ENCODE results near the gene PLAU.
"Not testable (repeated sequence)": the region's sequence is repeated elsewhere in the genome, so short reads cannot be mapped to it uniquely, and the experiment has no call there.

The PLAU gene

DNA sequence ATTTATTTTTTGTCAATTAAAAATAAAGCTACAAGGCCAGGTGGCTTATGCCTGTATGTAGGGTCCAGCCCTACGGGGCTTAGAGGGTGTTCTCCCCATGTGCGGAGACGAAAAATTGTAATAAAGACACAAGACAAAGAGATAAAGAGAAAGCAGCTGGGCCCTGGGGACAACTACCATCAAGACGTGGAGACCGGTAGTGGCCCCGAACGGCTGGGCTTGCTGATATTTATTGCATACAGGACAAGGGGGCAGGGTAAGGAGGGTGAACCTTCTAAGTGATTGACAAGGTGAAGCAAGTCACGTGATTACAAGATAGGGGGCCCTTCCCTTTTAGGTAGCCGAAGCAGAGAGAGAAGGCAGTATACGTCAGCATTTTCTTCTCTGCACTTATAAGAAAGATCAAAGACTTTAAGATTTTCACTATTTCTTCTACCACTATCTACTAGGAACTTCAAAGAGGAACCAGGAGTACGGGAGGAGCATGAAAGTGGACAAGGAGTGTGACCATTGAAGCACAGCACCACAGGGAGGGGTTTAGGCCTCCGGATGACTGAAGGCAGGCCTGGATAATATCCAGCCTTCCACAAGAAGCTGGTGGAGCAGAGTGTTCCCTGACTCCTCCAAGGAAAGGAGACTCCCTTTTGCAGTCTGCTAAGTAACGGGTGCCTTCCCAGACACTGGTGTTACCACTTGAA is 19.8 kb downstream of the PLAU start:
- H3K4me1 ChIP-seq; in situ Hi-C loops (cut with MboI; ENCODE audit: low sequenced_read_pairs); H3K36me3 ChIP-seq (replicated peaks); DNase-seq (ENCODE audit: low spot score in 2 of 2); H3K9me3 ChIP-seq; H3K27me3 ChIP-seq (ENCODE audit: low read depth); H3K4me3 ChIP-seq: not testable (repeated sequence)

DNA sequence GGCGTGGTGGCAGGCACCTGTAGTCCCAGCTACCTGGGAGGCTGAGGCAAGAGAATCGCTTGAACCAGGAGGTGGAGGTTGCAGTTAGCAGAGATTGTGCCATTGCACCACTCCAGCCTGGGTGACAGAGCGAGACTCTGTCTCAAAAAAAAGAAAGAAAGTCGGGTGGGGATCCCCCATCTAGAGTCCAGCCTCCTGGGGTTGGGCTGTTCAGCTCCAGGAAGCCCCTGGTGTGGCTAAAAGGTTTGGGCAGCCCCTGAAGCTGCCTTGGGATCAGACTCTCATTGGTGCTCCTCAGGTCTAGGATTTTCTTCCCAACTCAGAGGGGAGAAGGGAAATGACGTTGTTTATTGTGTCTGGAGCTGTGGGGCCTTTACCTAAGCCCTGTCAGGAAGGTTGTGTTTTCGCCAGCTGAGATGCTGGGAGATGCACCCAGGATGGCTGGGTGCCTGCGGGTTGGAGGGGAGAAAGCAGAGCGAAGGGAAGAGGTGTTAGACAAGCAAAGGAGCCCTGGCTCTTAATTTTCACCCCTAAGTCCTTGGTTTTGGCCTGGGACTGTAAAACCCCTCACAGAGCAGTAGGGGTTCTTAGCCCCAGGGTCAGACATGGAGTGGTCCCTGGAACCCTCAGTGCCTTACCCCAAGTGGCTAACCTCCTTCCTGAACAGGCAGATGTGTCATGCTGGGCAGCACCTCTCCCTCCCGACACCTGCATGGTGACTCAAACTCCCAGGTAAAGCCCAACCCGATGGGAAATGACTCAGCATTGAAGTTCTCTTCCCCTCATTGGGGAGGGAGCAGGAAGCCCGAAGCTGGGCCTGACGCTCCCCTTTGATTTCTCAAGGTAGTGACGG is 21.1 kb downstream of the PLAU start:
- Histone ChIP-seq H3K36me3 (replicated peaks) (no peaks in the 10 kb centered on the region), H3K4me1 (no peaks in the 10 kb centered on the region; the same call in 1 of the 2 replicates), H3K4me3 (no peak overlapping the region), H3K27me3 (ENCODE audit: low read depth) (no peaks in the 10 kb centered on the region), H3K9me3 (no peaks in the 10 kb centered on the region)
- no peak for DNase-seq (ENCODE audit: low spot score in 2 of 2)
- in situ Hi-C loops (cut with MboI; ENCODE audit: low sequenced_read_pairs), result no loop called here

DNA sequence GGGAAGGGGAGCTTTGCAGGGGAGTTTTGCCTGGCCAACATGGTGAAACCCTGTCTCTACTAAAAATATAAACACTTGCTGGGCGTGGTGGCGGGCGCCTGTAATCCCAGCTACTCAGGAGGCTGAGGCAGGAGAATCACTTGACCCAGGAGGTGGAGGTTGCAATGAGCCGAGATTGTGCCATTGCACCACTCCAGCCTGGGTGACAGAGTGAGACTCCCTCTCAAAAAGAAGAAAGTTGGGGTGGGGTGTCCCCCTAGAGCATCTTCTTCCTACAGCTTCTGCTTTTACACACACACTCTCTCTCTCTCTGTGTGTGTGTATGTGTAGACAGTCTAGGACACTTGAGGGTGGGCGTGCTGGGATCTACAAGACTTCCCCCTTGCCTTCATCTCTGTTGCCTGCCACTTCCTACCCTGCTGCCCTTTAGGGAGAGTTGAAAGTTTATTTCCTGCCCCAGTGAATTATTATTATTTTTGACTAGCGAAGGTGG is 21.7 kb downstream of the PLAU start:
- Histone ChIP-seq H3K4me3 (no peak overlapping the region), H3K4me1 (no peaks in the 10 kb centered on the region; the same call in 1 of the 2 replicates), H3K27me3 (ENCODE audit: low read depth) (no peaks in the 10 kb centered on the region), H3K36me3 (replicated peaks) (no peaks in the 10 kb centered on the region), H3K9me3 (no peaks in the 10 kb centered on the region)
- in situ Hi-C loops (cut with MboI; ENCODE audit: low sequenced_read_pairs), result no loop called here
- DNase-seq (ENCODE audit: low spot score in 2 of 2), result no peak

DNA sequence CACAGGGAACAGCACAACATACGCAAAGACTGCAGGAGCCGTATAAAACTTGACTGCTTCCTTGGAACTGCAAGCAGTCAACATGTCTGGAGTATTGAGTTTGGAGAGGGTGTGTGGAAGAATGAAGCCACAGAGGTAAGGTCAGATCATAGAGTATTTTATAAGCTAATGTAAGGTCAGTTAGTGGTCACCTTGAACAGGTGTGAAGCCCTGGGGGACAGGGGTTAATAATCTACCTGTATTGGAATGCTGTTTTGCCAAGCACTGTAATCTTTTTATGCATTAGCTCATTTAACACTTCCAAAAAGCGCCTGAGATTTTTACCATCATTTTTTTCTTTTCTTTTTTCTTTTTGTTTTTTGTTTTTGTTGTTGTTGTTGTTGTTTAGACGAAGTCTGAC is 23.1 kb downstream of the PLAU start:
- no peak for DNase-seq (ENCODE audit: low spot score in 2 of 2)
- in situ Hi-C loops (cut with MboI; ENCODE audit: low sequenced_read_pairs), result no loop called here
- no peaks in the 10 kb centered on the region for H3K9me3 ChIP-seq

DNA sequence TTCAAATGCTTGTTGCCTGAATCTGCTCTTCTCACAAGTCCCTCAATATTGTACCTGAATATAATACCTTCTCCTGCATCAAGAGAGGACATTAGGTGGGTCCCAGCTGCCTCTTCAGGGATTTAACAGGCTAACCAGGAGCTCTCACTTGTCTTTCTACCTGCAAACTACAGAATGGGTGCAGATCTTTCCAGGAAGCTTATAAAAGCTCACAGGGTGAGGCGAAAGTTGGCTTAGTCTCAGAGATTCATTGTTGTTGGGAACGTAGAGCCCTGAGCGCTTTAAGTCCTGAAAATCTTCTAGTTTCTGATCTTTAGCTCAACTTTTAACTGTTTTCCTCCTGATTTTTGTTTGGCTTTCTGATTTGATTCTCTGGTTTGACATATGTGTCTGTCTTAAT is 25.0 kb downstream of the PLAU start:
- in situ Hi-C loops (cut with MboI; ENCODE audit: low sequenced_read_pairs), result no loop called here
- H3K4me1 ChIP-seq, result peaks cover 5% of the 10 kb centered on the region; the same call in 1 of the 2 replicates

More for the DNA sequence above, 23.1 kb downstream of the PLAU start:
- Histone ChIP-seq H3K36me3 (replicated peaks) (no peaks in the 10 kb centered on the region), H3K4me3 (no peak overlapping the region), H3K27me3 (ENCODE audit: low read depth) (no peaks in the 10 kb centered on the region), H3K4me1 (peaks cover 3% of the 10 kb centered on the region)

DNA sequence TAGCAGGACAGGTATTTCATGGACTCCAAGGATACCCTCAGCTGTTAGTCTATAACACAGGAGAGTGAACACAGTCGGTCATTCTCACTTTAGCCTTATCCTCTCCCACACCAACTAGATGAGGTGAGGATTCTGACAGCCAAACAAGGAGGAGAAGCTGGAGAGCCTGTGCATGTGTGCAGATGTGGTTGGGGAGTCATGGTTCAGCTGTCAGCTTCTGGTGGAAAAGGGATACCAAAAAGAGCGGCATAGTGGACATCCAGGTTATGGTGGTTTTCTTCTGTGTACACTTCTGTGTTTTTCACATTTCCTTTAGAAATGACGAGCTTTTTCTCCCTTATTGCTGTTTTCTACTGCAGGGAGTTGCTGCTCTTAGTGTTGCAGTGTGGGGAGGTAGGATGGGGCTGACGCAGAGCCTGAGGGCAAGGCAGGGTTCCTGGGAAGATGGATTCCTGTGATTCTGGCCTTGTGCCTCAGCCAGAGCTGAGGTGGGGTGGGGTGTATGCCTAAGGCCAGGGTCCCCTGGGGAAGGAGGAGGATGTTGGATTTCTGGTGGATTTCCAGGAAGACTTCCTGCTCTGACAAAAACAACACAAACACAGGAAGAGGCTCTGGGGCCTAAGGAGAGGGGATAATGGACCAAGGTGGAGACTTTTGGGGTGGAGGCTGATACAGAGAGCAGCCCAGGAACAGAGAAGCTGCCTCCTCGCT is 26.6 kb downstream of the PLAU start:
- no peaks in the 10 kb centered on the region for H3K27me3 ChIP-seq (ENCODE audit: low read depth)
- in situ Hi-C loops (cut with MboI; ENCODE audit: low sequenced_read_pairs), result no loop called here
- H3K36me3 ChIP-seq (replicated peaks), result no peaks in the 10 kb centered on the region
- H3K4me3 ChIP-seq, result no peak overlapping the region
- no peak for DNase-seq (ENCODE audit: low spot score in 2 of 2)
- no peaks in the 10 kb centered on the region; the same call in 1 of the 2 replicates for H3K9me3 ChIP-seq
- H3K4me1 ChIP-seq, result peaks cover 7% of the 10 kb centered on the region; the same call in 1 of the 2 replicates

More for the DNA sequence above, 25.0 kb downstream of the PLAU start:
- DNase-seq (ENCODE audit: low spot score in 2 of 2), result no peak
- Histone ChIP-seq H3K27me3 (ENCODE audit: low read depth) (no peaks in the 10 kb centered on the region), H3K4me3 (no peak overlapping the region), H3K36me3 (replicated peaks) (no peaks in the 10 kb centered on the region), H3K9me3 (no peaks in the 10 kb centered on the region)

DNA sequence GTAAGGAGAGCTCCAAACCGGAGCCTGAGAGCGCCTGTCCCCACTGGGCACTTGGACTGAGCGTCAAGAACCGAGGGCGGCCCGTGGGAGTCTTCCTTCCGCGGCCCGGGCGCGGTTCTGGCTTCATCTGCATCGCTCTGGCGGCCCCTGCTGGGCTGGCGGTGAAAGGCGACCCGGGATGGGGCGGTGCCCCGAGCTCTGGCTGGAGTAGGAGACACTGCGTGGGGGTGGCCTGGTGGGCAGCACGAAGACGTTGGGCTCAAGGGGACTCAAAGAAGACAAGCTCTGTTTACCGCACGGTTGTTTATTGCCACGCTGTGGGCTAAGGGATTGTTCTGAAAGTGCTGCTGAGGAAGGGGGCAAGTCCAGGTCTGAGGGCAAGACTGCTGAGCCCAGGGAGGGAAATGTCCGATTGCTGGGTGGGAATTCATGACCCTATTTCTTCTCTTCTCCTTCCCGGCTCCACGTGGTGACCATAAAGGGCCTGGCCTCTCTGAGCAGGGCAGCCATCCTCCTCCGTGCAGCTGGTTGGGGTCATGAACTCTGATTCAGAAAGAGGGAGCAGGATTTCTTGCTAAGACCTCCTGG is 29.8 kb downstream of the PLAU start:
- H3K36me3 ChIP-seq (replicated peaks), result no peaks in the 10 kb centered on the region
- peak overlapping the region; percentile 6; the same call in 1 of the 2 replicates for H3K4me3 ChIP-seq
- DNase-seq (ENCODE audit: low spot score in 2 of 2), result peak; percentile 47 to 91
- H3K27me3 ChIP-seq (ENCODE audit: low read depth), result no peaks in the 10 kb centered on the region
- in situ Hi-C loops (cut with MboI; ENCODE audit: low sequenced_read_pairs), result no loop called here
- no peaks in the 10 kb centered on the region; the same call in 1 of the 2 replicates for H3K9me3 ChIP-seq
- peaks cover 7% of the 10 kb centered on the region; the same call in 1 of the 2 replicates for H3K4me1 ChIP-seq

DNA sequence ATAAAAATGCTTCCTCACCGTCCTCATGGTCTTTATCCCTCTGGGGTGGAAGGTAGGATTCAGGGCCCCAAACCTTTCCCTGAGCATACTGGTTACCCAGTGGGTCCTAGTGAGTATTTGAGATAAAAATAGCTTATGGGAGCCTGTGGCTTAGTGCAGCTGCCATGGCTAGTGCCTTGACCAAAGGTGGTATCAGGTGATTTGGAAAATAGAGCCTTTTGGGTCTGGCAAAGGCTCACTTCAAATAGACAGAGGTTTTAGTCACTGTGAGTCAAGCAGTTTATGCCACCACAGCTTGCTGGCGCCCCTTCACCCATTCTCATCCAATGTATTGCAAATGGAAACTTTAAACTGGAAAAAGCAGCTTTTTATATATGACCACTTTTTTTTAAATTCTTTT is 30.4 kb downstream of the PLAU start:
- Histone ChIP-seq H3K27me3 (ENCODE audit: low read depth) (no peaks in the 10 kb centered on the region), H3K4me1 (peaks cover 7% of the 10 kb centered on the region; the same call in 1 of the 2 replicates), H3K36me3 (replicated peaks) (no peaks in the 10 kb centered on the region), H3K9me3 (no peaks in the 10 kb centered on the region; the same call in 1 of the 2 replicates), H3K4me3 (no peak overlapping the region)
- in situ Hi-C loops (cut with MboI; ENCODE audit: low sequenced_read_pairs), result no loop called here
- DNase-seq (ENCODE audit: low spot score in 2 of 2), result no peak

DNA sequence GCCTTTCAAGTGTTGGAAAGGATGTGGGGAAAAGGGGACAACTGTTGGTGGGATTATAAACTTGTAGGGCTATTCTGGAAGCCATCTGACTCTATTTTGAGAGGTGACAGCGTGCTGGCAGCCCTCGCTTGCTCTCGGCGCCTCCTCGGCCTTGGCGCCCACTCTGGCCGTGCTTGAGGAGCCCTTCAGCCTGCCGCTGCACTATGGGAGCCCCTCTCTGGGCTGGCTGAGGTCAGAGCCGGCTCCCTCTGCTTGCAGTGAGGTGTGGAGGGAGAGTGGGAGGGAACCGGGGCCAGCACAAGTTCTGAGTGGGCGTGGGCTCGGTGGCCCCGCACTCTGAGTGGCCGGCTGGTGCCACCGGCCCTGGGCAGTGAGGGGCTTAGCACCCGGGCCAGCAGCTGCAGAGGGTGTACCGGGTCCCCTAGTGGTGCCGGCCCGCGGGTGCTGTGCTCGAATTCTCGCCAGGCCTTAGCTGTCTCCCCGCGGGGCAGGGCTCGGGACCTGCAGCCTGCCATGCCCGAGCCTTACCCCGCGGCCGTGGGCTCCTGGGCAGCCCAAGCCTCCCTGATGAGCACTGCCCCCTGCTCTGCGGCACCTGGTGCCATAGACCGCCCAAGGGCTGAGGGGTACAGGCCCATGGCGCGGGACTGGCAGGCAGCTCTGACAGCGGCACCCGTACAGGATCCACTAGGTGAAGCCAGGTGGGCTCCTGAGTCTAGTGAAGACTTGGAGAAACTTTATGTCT is 33.6 kb downstream of the PLAU start:
- no peaks in the 10 kb centered on the region; the same call in 1 of the 2 replicates for H3K9me3 ChIP-seq

DNA sequence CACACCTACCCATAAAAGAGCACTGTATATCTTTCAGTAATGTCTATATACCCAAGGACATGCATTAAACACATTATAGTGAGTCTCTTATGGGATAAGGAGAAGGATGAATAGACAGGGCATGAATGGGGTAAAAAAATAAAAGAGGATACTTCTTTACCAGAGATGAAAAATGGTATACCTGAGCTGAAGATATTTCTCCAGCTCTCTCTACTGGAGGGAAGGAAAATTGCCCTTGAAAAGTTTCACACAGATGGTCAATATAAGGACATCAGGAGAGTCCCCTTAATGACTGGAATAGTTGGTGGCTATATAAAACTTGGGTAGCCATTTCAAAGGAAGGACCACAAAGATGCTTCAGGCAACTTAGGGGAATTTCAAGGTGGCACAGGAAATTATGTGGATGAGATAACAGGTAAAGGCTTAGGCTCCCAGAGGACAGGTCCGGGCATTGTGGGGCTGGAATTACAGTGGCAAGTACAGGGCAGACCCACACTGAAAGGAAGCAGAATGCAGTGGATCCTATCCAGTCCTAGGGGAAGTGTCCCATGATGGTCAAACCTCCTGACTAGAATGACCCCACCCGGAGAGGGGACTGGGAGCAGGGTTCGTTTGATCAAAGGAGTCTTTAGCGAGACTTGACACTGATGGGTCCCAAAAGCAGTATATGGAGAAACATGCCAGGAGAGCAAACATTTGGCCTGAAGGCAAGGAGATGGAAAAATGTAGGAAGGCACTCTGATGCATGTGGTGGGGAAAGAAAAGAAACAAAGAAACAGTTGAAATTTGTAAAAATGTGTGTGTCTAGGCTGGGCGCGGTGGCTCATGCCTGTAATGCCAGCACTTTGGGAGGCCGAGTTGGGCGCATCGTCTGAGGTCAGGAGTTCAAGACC is 35.6 kb downstream of the PLAU start:
- no peaks in the 10 kb centered on the region for H3K27me3 ChIP-seq (ENCODE audit: low read depth)
- H3K36me3 ChIP-seq (replicated peaks), result no peaks in the 10 kb centered on the region
- no peaks in the 10 kb centered on the region for H3K4me1 ChIP-seq
- H3K4me3 ChIP-seq, result no peak overlapping the region
- no peak for DNase-seq (ENCODE audit: low spot score in 2 of 2)
- H3K9me3 ChIP-seq, result no peaks in the 10 kb centered on the region
- in situ Hi-C loops (cut with MboI; ENCODE audit: low sequenced_read_pairs), result no loop called here

More for the DNA sequence above, 33.6 kb downstream of the PLAU start:
- DNase-seq (ENCODE audit: low spot score in 2 of 2), result no peak
- in situ Hi-C loops (cut with MboI; ENCODE audit: low sequenced_read_pairs), result no loop called here
- H3K27me3 ChIP-seq (ENCODE audit: low read depth), result no peaks in the 10 kb centered on the region
- H3K36me3 ChIP-seq (replicated peaks), result no peaks in the 10 kb centered on the region
- H3K4me3 ChIP-seq, result no peak overlapping the region
- peaks cover 4% of the 10 kb centered on the region; the same call in 1 of the 2 replicates for H3K4me1 ChIP-seq

DNA sequence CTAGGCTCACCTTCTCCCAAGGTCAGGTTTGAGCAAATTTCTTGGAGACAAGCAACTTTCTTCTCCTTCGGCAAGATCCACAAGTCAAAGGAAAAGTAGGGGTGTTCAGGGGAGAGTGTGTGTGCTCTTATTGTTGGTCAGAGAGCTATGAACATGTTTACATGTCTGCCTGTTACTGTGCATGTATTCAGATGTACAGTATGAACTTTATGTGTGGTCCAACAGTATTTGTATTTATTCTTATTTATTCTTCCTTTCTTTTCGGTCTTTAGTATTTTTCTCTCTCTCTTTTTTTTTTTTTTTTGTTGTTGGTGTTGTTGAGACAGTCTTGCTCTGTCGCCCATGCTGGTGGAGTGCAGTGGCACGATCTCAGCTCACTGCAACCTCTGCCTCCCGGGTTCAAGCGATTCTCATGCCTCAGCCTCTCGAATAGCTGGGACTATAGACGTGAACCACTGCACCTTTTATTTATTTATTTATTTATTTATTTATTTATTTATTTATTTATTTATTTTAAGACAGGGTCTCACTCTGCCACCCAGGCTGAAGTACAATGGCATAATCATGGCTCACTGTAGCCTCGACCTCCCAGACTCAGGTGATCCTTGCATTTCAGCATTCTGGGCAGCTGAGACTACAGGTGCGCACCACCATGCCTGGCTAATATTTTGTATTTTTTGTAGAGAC is 38.2 kb downstream of the PLAU start:
- in situ Hi-C loops (cut with MboI; ENCODE audit: low sequenced_read_pairs), result no loop called here
- H3K4me3 ChIP-seq, result no peak overlapping the region
- no peaks in the 10 kb centered on the region for H3K9me3 ChIP-seq
- H3K27me3 ChIP-seq (ENCODE audit: low read depth), result no peaks in the 10 kb centered on the region
- H3K36me3 ChIP-seq (replicated peaks), result no peaks in the 10 kb centered on the region
- H3K4me1 ChIP-seq, result no peaks in the 10 kb centered on the region
- DNase-seq (ENCODE audit: low spot score in 2 of 2), result no peak
